PC-9 (cell line): Measurements from ENCODE around the gene RPS10. TPM values are rescaled to one million over a fixed set of nuclear protein-coding genes. Genes with fewer than 3 reads are reported as not detected.

ENCODE experiments used
- BruUV-seq: library from RNA; stranded (reverse); fragments of 400-500 nt; replicated peaks from 2 replicates; lab custom pipeline; 2021; lab: Mats Ljungman, UMichigan
- CTCF ChIA-PET: fragments of 300-600 bp; sonication (Branson Sonifier 250); formaldehyde crosslinking; loops from one replicate; lab custom pipeline; 2022; ENCODE audit warnings: antibody characterized with exemption; lab: Charles Lee
- POLR2A ChIA-PET: fragments of 300-600 bp; sonication (Branson Sonifier 250); formaldehyde crosslinking; loops from one replicate; lab custom pipeline; 2022; ENCODE audit warnings: antibody characterized with exemption; ENCODE audit not compliant: unreplicated experiment; lab: Charles Lee
- DNase-seq, 2 experiments: peaks; one replicate each; pipeline versions ENCODE4 v3.0.0 to v3.0.0-alpha.2; 2015 to 2022; ENCODE audit warnings: mixed read lengths in 1 of 2
- H2AFZ ChIP-seq: fragments of 200-600 bp; sonication (generic); 2 replicates; pipeline ENCODE4 v1.8.1; 2017; ENCODE audit warnings: antibody characterized with exemption
- H3F3A ChIP-seq: fragments of 200-600 bp; sonication (generic); 2 replicates; pipeline ENCODE4 v1.8.1; 2017; ENCODE audit warnings: antibody characterized with exemption, mild to moderate bottlenecking, low read depth; ENCODE audit not compliant: insufficient read depth
- H3K27ac ChIP-seq: fragments of 200-600 bp; sonication (generic); 2 replicates; pipeline ENCODE4 v1.6.1; 2016; ENCODE audit warnings: mixed run types
- H3K27me3 ChIP-seq: fragments of 200-600 bp; sonication (generic); 2 replicates; pipeline ENCODE4 v1.6.1; 2016; ENCODE audit warnings: low read depth, mixed run types; ENCODE audit not compliant: insufficient read depth
- H3K36me3 ChIP-seq: fragments of 200-600 bp; sonication (generic); 2 replicates; pipeline ENCODE4 v1.6.1; 2016; ENCODE audit warnings: low read depth, mixed run types
- H3K4me1 ChIP-seq: fragments of 200-600 bp; sonication (generic); replicated peaks from 2 replicates; pipeline ENCODE4 v1.6.1; 2016; ENCODE audit warnings: mixed run types; ENCODE audit not compliant: insufficient read depth
- H3K4me2 ChIP-seq: fragments of 200-600 bp; sonication (generic); 2 replicates; pipeline ENCODE4 v1.6.1; 2017; ENCODE audit warnings: mixed run types
- H3K4me3 ChIP-seq: fragments of 200-600 bp; sonication (generic); 2 replicates; pipeline ENCODE4 v1.6.1; 2016; ENCODE audit warnings: mixed run types
- H3K79me2 ChIP-seq: fragments of 200-600 bp; sonication (generic); 2 replicates; pipeline ENCODE4 v1.6.1; 2017; ENCODE audit warnings: low read depth, mixed run types
- H3K9me2 ChIP-seq: fragments of 200-600 bp; sonication (generic); 2 replicates; pipeline ENCODE4 v1.8.1; 2017; ENCODE audit warnings: mild to moderate bottlenecking; ENCODE audit not compliant: insufficient read depth
- H3K9me3 ChIP-seq: fragments of 200-600 bp; sonication (generic); 2 replicates; pipeline ENCODE4 v1.8.1; 2016; ENCODE audit warnings: low read depth; ENCODE audit not compliant: insufficient read depth
- H4K20me1 ChIP-seq: fragments of 200-600 bp; sonication (generic); 2 replicates; pipeline ENCODE4 v1.8.1; 2017; ENCODE audit not compliant: insufficient read depth
- EZH2 ChIP-seq: fragments of 200-600 bp; sonication (generic); IDR thresholded peaks from 2 replicates; pipeline ENCODE4 v1.8.0; 2017; ENCODE audit warnings: antibody characterized with exemption, low read depth
- intact Hi-C: fragments of 100-400 bp; cut with micrococcal nuclease; formaldehyde crosslinking; loops from one replicate; pipeline ENCODE4 v1.10.0; 2022; ENCODE audit not compliant: unreplicated experiment
- total RNA-seq: library from RNA; stranded (reverse); gene quantifications from 2 replicates; pipeline ENCODE4 v1.2.3, GENCODE V29; 2021
- TF ChIP-seq, protein P1 (sequence below): fragments of 200-600 bp; sonication (generic); conservative IDR thresholded peaks from 2 replicates; pipeline ENCODE4 v1.6.1; 2017; ENCODE audit warnings: mixed run types, antibody characterized with exemption, mild to moderate bottlenecking, moderate library complexity

The RPS10 gene
- total RNA-seq, 1 experiment from 2014 or later, result 1,786 TPM

DNA sequence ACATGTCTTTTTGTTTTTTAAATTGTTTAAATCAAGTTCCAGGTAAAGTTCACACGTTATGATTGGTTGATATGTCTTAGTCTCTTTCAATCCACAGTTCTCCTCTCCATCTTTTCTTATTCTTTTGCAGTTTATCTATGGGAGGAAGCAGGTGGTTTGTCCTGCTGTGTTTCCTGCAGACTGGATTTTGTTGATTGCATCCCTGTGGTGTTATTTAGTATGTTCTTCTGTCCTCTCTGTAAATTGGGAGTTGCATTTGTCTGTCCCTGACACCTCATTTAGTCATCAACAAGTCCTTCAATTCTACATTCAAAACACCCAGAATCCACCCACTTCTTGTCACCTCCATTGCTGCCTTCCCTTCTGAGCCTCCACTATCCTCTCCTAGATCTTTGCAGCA lies 48.1 kb upstream of the RPS10 start:
- no peak overlapping the region for H3K4me3 ChIP-seq
- intact Hi-C loops, result no loop called here
- no peaks in the 10 kb centered on the region for H3K36me3 ChIP-seq
- peaks cover 6% of the 10 kb centered on the region; the same call in 1 of the 2 replicates for H3F3A ChIP-seq
- no peaks in the 10 kb centered on the region for H3K9me2 ChIP-seq
- H3K27ac ChIP-seq, result no peak overlapping the region
- H4K20me1 ChIP-seq, result no peaks in the 10 kb centered on the region
- H2AFZ ChIP-seq, result no peak overlapping the region
- H3K27me3 ChIP-seq, result no peaks in the 10 kb centered on the region
- BruUV-seq, result no TSS peak
- DNase-seq, result no peak
- H3K79me2 ChIP-seq, result no peaks in the 10 kb centered on the region
- CTCF ChIA-PET, result no interaction called here
- peaks cover 6% of the 10 kb centered on the region; the same call in 1 of the 2 replicates for H3K4me1 ChIP-seq
- H3K9me3 ChIP-seq, result no peaks in the 10 kb centered on the region
- no peak overlapping the region for H3K4me2 ChIP-seq
- POLR2A ChIA-PET, result no interaction called here
- TF ChIP-seq, protein P1, sequence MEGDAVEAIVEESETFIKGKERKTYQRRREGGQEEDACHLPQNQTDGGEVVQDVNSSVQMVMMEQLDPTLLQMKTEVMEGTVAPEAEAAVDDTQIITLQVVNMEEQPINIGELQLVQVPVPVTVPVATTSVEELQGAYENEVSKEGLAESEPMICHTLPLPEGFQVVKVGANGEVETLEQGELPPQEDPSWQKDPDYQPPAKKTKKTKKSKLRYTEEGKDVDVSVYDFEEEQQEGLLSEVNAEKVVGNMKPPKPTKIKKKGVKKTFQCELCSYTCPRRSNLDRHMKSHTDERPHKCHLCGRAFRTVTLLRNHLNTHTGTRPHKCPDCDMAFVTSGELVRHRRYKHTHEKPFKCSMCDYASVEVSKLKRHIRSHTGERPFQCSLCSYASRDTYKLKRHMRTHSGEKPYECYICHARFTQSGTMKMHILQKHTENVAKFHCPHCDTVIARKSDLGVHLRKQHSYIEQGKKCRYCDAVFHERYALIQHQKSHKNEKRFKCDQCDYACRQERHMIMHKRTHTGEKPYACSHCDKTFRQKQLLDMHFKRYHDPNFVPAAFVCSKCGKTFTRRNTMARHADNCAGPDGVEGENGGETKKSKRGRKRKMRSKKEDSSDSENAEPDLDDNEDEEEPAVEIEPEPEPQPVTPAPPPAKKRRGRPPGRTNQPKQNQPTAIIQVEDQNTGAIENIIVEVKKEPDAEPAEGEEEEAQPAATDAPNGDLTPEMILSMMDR, result no peak
- no peak for TF ChIP-seq EZH2

DNA sequence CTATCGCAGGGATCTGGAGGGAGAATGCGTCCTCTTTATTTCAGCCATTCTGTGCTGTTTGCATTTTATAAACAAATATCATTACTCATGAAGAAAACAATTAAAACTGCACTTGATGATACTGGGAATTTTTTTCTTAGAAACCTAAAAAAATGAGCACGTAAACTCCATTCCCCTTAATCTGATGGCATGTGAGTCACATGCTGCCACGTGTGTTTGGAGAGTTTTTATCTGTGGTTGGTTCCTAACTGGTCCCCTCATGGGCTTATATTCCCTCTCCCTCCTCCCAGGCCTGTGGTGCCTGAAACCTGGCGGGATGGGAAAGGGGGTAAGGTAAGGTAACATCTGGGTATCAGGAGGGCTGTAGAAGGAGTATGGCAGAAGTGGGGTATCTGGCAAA lies 46.6 kb upstream of the RPS10 start:
- no peak overlapping the region for H3K4me2 ChIP-seq
- H3K4me1 ChIP-seq, result peaks cover 6% of the 10 kb centered on the region; the same call in 1 of the 2 replicates
- no peak for TF ChIP-seq EZH2
- TF ChIP-seq, protein P1, result no peak
- no peaks in the 10 kb centered on the region for H3K36me3 ChIP-seq
- H3K27me3 ChIP-seq, result no peaks in the 10 kb centered on the region
- intact Hi-C loops, result no loop called here
- no peaks in the 10 kb centered on the region for H3K9me2 ChIP-seq
- H3K27ac ChIP-seq, result no peak overlapping the region
- peaks cover 6% of the 10 kb centered on the region; the same call in 1 of the 2 replicates for H3F3A ChIP-seq
- no peaks in the 10 kb centered on the region for H3K9me3 ChIP-seq
- CTCF ChIA-PET, result no interaction called here
- POLR2A ChIA-PET, result no interaction called here
- no TSS peak for BruUV-seq
- no peak overlapping the region for H3K4me3 ChIP-seq
- DNase-seq, result no peak
- no peaks in the 10 kb centered on the region for H4K20me1 ChIP-seq
- H2AFZ ChIP-seq, result no peak overlapping the region
- no peaks in the 10 kb centered on the region for H3K79me2 ChIP-seq

DNA sequence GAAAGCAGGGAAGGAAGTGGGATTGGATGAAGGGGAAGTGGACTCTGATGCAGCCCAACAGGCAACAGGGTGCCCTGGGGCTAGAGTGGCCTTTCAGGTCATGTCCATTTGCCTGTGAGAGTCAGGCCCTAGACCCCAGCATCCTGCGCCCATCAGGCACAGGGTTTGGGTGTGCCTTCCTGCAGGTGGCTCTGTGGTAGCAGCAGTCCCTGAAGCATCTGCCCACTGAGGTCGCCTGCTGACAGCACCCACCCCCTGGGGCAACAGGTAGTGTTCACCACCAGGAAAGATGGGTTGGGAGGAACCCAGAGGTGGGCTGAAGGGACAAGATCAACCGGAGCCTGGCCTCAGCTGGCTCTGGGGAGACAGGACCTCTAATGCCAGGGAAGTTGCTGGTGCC lies 43.6 kb upstream of the RPS10 start:
- H3K9me2 ChIP-seq, result no peaks in the 10 kb centered on the region
- no peaks in the 10 kb centered on the region for H3K36me3 ChIP-seq
- DNase-seq, result no peak
- H3K9me3 ChIP-seq, result no peaks in the 10 kb centered on the region
- TF ChIP-seq, protein P1, result no peak
- no peak for TF ChIP-seq EZH2
- no peaks in the 10 kb centered on the region for H3K79me2 ChIP-seq
- no peak overlapping the region for H3K4me2 ChIP-seq
- BruUV-seq, result no TSS peak
- H3F3A ChIP-seq, result no peaks in the 10 kb centered on the region; the same call in 1 of the 2 replicates
- H3K4me1 ChIP-seq, result 0 out of 2 replicates have a peak, but pooled peaks cover 4% of the 10 kb centered on the region
- H3K4me3 ChIP-seq, result no peak overlapping the region
- H3K27ac ChIP-seq, result no peak overlapping the region
- CTCF ChIA-PET, result no interaction called here
- no peaks in the 10 kb centered on the region for H4K20me1 ChIP-seq
- POLR2A ChIA-PET, result no interaction called here
- no peak overlapping the region for H2AFZ ChIP-seq
- intact Hi-C loops, result loop anchor here (10.0 kb wide), 2 partner anchors 285 to 675 kb away; partner anchors contain the start of genes SNRPC and TCP11
- no peaks in the 10 kb centered on the region for H3K27me3 ChIP-seq
